Heart left ventricle (tissue), 16 donors: ENCODE results near the gene CHN1. TPM values are rescaled to one million over a fixed set of nuclear protein-coding genes. Genes with fewer than 3 reads are reported as not detected.

ENCODE experiments used
- ATAC-seq, 4 donors: fragments of 200-7000 bp; cut with Tn5 transposase; one replicate each; pipeline ENCODE4 v1.9.1; 2020 to 2022; ENCODE audit warnings: moderate library complexity in 4 of 4, mild to moderate bottlenecking in 3 of 4, moderate number of reproducible peaks in 1 of 4
- DNase-seq, 5 donors: peaks; one replicate each; pipeline ENCODE4 v3.0.0-alpha.2; 2020
- H3K27ac ChIP-seq, 12 donors: fragments of 200-600 bp; sonication (generic) in 4 of 12; one replicate each; pipeline versions ENCODE4 v1.5.0 to v1.8.0; 2016 to 2022; ENCODE audit warnings: mild to moderate bottlenecking in 2 of 12
- H3K27me3 ChIP-seq, 9 donors: fragments of 200-600 bp; sonication (generic) in 2 of 9; one replicate each; pipeline versions ENCODE4 v1.5.1 to v1.8.0; 2016 to 2022; ENCODE audit warnings: mild to moderate bottlenecking in 3 of 9
- H3K36me3 ChIP-seq, 9 donors: fragments of 200-600 bp; sonication (generic) in 2 of 9; one replicate each; pipeline versions ENCODE4 v1.5.0 to v1.8.0; 2018 to 2022; ENCODE audit warnings: mild to moderate bottlenecking in 2 of 9
- H3K4me1 ChIP-seq, 12 donors: fragments of 200-600 bp; sonication (generic) in 4 of 12; one replicate each; pipeline versions ENCODE4 v1.5.0 to v1.8.0; 2016 to 2022; ENCODE audit warnings: mild to moderate bottlenecking in 3 of 12
- H3K4me3 ChIP-seq, 12 donors: fragments of 200-600 bp; sonication (generic) in 4 of 12; one replicate each; pipeline versions ENCODE4 v1.5.0 to v1.8.0; 2017 to 2022; ENCODE audit warnings: mild to moderate bottlenecking in 9 of 12, moderate library complexity in 4 of 12
- H3K9me3 ChIP-seq, 12 donors: fragments of 200-600 bp; sonication (generic) in 4 of 12; one replicate each; pipeline versions ENCODE4 v1.5.0 to v1.8.0; 2016 to 2022; ENCODE audit warnings: mild to moderate bottlenecking in 1 of 12
- POLR2A ChIP-seq, 2 donors: fragments of 450-650 bp; IDR thresholded peaks; one replicate each; pipeline ENCODE4 v1.6.1; 2017; ENCODE audit warnings: antibody characterized with exemption in 2 of 2, mild to moderate bottlenecking in 2 of 2, moderate library complexity in 2 of 2
- WGBS, 4 donors: extraction: QIAGEN DNeasy Blood & Tissue Kit in 2 of 4; methylation state at CpG; one replicate each; pipeline versions ENCODE4 v1.1.5 to v1.1.7; 2013 to 2018; 5-methylcytosine and 5-hydroxymethylcytosine counted together
- intact Hi-C, 10 donors: fragments of 100-400 bp; cut with DNase I; formaldehyde crosslinking; loops; one replicate each; pipeline versions ENCODE4 v1.11.1 to v1.14.2; 2022
- polyA plus RNA-seq, 2 donors: library from polyadenylated mRNA; stranded (reverse); fragments of 200-250 nt; gene quantifications; one replicate each; pipeline ENCODE4 v1.2.3, GENCODE V29; 2013
- total RNA-seq, 9 donors: library from RNA; depleted of rRNA in 2 of 9; stranded (reverse); fragments of >200 nt in 2 of 9; fragmentation: NEBNext Ultra II Directional in 3 of 9; extraction: Animal tissue kit (Norgen Biotek cat#: 25700) in 3 of 9; gene quantifications; one replicate each; pipeline versions ENCODE4 v1.1.0 to v1.2.4, GENCODE V29; 2016 to 2023
- TF ChIP-seq, protein P1 (sequence below), 12 donors: fragments of 200-600 bp; sonication (generic) in 4 of 12; IDR thresholded peaks; one replicate each; pipeline versions ENCODE4 v1.5.0 to v1.8.0; 2018 to 2022; ENCODE audit warnings: antibody characterized with exemption in 12 of 12, mild to moderate bottlenecking in 5 of 12
- donor health status: ischemic (EF 13 %, LVEDD 7.1; RV severe dilation, severe dysfunction).
- donor health status: healthy with polysubstance abuse.
- donor health status: DM: no; HTN: yes; CAD: no.
- donor health status: DM: no; HTN: no; CAD: no.
- donor health status: ischemic (EF 25% LVEDD 6.9; RV normal size, moderate dysfunction).
- donor health status: ischemic (EF 25% LVEDD 5.7; RV mildly dilated, moderate dysfunction).
- donor health status: healthy.
- donor health status: DM: yes; HTN: yes; CAD: no.
- donor health status: ischemic (EF 35%, LVEDD 5.7; RV mildly dilated, moderate dysfunction).
- donor health status: nonischemic (EF 11% LVEDD 7.7; RV severe dilation, severe dysfunction).
- donor health status: DM: yes; HTN: yes; CAD: no.
- donor health status: PGD.
- donor health status: ischemic (EF 29% LVEDD 5.4; RV normal size, mild dysfunction).
- donor health status: nonischemic (EF 23%, LVEDD 6.1; RV moderate dilation, normal function).

CHN1 gene
- total and polyA plus RNA-seq, 11 donors = 6.9 to 24.3 (median 19.2) TPM

DNA sequence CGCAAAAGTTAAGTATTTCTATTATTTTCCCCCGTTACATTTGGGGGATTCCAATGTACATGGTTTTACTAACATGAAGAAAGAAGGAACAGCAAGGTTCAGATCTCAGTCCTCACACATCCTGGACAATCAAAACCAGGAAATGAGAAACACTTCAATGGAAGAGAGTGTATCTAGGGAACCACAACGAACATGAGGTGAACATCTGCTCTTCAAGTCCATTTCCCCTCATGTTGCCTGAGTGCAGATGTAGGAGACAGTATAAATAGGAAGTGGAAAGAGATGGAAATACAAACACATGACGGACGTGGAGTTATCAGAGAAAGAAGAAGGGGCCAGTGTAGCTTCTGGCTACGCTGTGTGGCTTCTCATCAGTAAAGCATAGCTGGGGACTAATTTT is 52.6 kb downstream of the CHN1 start:
- no peak for ATAC-seq
- intact Hi-C loops = no loop called here

DNA sequence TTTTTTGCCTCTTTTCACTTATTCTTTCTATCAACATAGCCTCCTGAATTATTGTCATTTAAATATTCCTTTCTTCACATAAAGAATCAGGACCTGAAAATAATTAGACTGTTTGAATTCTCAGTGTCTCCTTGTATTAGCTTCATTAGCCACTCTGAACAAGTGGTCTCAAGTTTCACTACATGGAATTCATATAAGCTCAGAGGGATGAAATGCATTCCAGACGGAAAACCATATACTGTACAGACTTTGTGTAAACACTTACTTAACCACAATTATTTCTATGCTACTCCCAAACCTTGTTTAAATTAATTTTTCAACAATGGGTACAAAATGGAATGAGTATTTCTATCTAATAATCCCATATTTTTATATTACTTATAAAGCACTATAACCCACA is 53.4 kb downstream of the CHN1 start:
- H3K36me3 ChIP-seq = no peaks in the 10 kb centered on the region
- no peak overlapping the region for H3K4me3 ChIP-seq
- TF ChIP-seq, protein P1, sequence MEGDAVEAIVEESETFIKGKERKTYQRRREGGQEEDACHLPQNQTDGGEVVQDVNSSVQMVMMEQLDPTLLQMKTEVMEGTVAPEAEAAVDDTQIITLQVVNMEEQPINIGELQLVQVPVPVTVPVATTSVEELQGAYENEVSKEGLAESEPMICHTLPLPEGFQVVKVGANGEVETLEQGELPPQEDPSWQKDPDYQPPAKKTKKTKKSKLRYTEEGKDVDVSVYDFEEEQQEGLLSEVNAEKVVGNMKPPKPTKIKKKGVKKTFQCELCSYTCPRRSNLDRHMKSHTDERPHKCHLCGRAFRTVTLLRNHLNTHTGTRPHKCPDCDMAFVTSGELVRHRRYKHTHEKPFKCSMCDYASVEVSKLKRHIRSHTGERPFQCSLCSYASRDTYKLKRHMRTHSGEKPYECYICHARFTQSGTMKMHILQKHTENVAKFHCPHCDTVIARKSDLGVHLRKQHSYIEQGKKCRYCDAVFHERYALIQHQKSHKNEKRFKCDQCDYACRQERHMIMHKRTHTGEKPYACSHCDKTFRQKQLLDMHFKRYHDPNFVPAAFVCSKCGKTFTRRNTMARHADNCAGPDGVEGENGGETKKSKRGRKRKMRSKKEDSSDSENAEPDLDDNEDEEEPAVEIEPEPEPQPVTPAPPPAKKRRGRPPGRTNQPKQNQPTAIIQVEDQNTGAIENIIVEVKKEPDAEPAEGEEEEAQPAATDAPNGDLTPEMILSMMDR (IDR thresholded peaks at IDR 0.05) = no peak
- no peak for TF ChIP-seq POLR2A (IDR thresholded peaks at IDR 0.05)
- no peak for ATAC-seq
- WGBS, 4 donors = 90 to 97% (median 94%) methylated on average over 1 of the region's 1 CpG
- H3K9me3 ChIP-seq = no peaks in the 10 kb centered on the region
- no peaks in the 10 kb centered on the region for H3K27me3 ChIP-seq
- intact Hi-C loops = no loop called here
- no peak for DNase-seq
- no peaks in the 10 kb centered on the region for H3K4me1 ChIP-seq
- H3K27ac ChIP-seq = no peak overlapping the region

More for the DNA sequence above, 52.6 kb downstream of the CHN1 start:
- H3K4me3 ChIP-seq = no peak overlapping the region
- no peaks in the 10 kb centered on the region for H3K9me3 ChIP-seq
- H3K36me3 ChIP-seq = no peaks in the 10 kb centered on the region
- no peak overlapping the region for H3K27ac ChIP-seq
- no peaks in the 10 kb centered on the region for H3K27me3 ChIP-seq
- DNase-seq = no peak
- 60 to 70% (median 62%) methylated on average over 6 of the region's 6 CpGs for WGBS, 4 donors
- no peak for TF ChIP-seq POLR2A (IDR thresholded peaks at IDR 0.05)
- TF ChIP-seq, protein P1 (IDR thresholded peaks at IDR 0.05) = no peak
- H3K4me1 ChIP-seq = no peaks in the 10 kb centered on the region

DNA sequence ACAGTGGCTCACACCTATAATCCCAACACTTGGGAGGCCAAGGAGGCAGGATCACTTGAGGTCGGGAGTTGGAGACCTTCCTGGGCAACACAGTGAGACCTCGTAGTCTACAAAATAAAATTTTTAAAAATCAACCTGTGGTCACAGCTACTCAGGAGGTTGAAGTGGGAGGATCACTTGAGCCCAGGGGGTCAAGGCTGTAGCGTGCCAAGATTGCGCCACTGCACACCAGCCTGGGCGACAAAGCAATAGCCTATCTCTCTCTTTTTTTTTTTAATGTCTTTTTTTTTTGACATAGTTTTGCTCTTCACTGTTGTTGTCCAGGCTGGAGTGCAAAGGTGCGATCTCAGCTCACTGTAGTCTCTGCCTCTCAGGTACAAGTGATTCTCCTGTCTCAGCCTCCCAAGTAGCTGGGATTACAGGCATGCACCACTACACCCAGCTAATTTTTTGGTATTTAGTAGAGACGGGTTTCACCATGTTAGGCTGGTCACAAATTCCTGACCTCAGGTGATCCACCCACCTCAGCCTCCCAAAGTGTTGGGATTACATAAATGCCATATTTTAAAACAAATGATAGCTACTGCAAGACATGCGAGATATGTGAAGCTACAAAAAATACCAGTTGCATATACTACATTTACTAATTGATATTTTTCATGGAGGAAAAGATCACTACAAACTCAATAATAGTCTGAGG is 55.0 kb downstream of the CHN1 start:
- Histone ChIP-seq H3K4me1 (no peaks in the 10 kb centered on the region), H3K27ac (no peak overlapping the region), H3K4me3 (no peak overlapping the region), H3K9me3 (no peaks in the 10 kb centered on the region), H3K27me3 (no peaks in the 10 kb centered on the region), H3K36me3 (no peaks in the 10 kb centered on the region)
- WGBS, 4 donors = 94 to 98% (median 97%) methylated on average over 8 of the region's 8 CpGs
- DNase-seq = no peak
- ATAC-seq = no peak
- intact Hi-C loops = no loop called here
- TF ChIP-seq, protein P1 (IDR thresholded peaks at IDR 0.05) = no peak

- ATAC-seq (no peak), DNase-seq (no peak)
- no peak overlapping the region for H3K27ac ChIP-seq
- no peak overlapping the region for H3K4me3 ChIP-seq
- no peaks in the 10 kb centered on the region for H3K27me3 ChIP-seq
- H3K9me3 ChIP-seq = no peaks in the 10 kb centered on the region
- TF ChIP-seq, protein P1 (IDR thresholded peaks at IDR 0.05) = no peak
- no peak for TF ChIP-seq POLR2A (IDR thresholded peaks at IDR 0.05)
- H3K36me3 ChIP-seq = peaks cover 0 to 13% (median 0%) of the 10 kb centered on the region in 9 donors
- intact Hi-C loops = no loop called here
- no peaks in the 10 kb centered on the region for H3K4me1 ChIP-seq
- WGBS, 4 donors = 88 to 96% (median 93%) methylated on average over 3 of the region's 3 CpGs
Measured at GRCh38 chr2:174945601-174946260, 59.5 kb downstream of the CHN1 start.
